Esophagus squamous epithelium (tissue), 5 donors: ENCODE data around the gene CHN2. TPM values are rescaled to one million over a fixed set of nuclear protein-coding genes. Genes with fewer than 3 reads are reported as not detected.
"Not testable (repeated sequence)": the region's sequence is repeated elsewhere in the genome, so short reads cannot be mapped to it uniquely, and the experiment has no call there.

Experiments
- DNase-seq: peaks from one replicate; lab custom pipeline; 2025; lab: John Stamatoyannopoulos, UW
- H3K27ac ChIP-seq, 4 donors: fragments of 200-600 bp; sonication (generic); one replicate each; pipeline ENCODE4 v1.5.1; 2016 to 2019; ENCODE audit warnings: mild to moderate bottlenecking in 1 of 4
- H3K27me3 ChIP-seq, 4 donors: fragments of 200-600 bp; sonication (generic); 1 replicate in 3 of 4; 2 replicates in 1 of 4; pipeline versions ENCODE4 v1.5.1 to v1.6.0; 2017 to 2021; ENCODE audit warnings: antibody characterized with exemption in 1 of 4
- H3K36me3 ChIP-seq, 3 donors: fragments of 200-600 bp; sonication (generic); one replicate each; pipeline ENCODE4 v1.5.1; 2016 to 2019
- H3K4me1 ChIP-seq, 3 donors: fragments of 200-600 bp; sonication (generic); one replicate each; pipeline ENCODE4 v1.5.1; 2017 to 2019
- H3K4me3 ChIP-seq, 4 donors: fragments of 200-600 bp; sonication (generic); 1 replicate in 3 of 4; 2 replicates in 1 of 4; pipeline ENCODE4 v1.5.1; 2016 to 2019; ENCODE audit warnings: mild to moderate bottlenecking in 2 of 4, moderate library complexity in 1 of 4
- H3K9me3 ChIP-seq, 3 donors: fragments of 200-600 bp; sonication (generic); one replicate each; pipeline ENCODE4 v1.5.1; 2016 to 2019
- POLR2A ChIP-seq, 4 donors: fragments of 450-650 bp; IDR thresholded peaks; one replicate each; pipeline ENCODE4 v1.6.1; 2017; ENCODE audit warnings: antibody characterized with exemption in 4 of 4, mild to moderate bottlenecking in 4 of 4, moderate library complexity in 3 of 4
- WGBS, 2 donors: methylation state at CpG; one replicate each; pipeline ENCODE4 v1.1.5; 2018; 5-methylcytosine and 5-hydroxymethylcytosine counted together
- intact Hi-C: fragments of 100-400 bp; cut with DNase I; formaldehyde crosslinking; loops from one replicate; pipeline ENCODE4 v1.15.0; 2022
- total RNA-seq, 4 donors: library from RNA; depleted of rRNA; stranded (reverse); fragments of >200 nt; gene quantifications; one replicate each; pipeline ENCODE4 v1.1.0, GENCODE V29; 2016
- TF ChIP-seq, protein P1 (sequence below), 6 experiments: fragments of 450-650 bp in 4 of 6; fragments of 200-600 bp in 2 of 6; sonication (generic) in 2 of 6; IDR thresholded peaks; one replicate each; pipeline ENCODE4 v1.5.1; 2016 to 2019; ENCODE audit warnings: antibody characterized with exemption in 6 of 6, mild to moderate bottlenecking in 4 of 6, moderate library complexity in 4 of 6
- donor health status: DM: yes; HTN: yes; CAD: no.

CHN2 gene
- total RNA-seq, 4 donors from 2014 or later: 0.08 to 8.6 (median 1.7) TPM

DNA sequence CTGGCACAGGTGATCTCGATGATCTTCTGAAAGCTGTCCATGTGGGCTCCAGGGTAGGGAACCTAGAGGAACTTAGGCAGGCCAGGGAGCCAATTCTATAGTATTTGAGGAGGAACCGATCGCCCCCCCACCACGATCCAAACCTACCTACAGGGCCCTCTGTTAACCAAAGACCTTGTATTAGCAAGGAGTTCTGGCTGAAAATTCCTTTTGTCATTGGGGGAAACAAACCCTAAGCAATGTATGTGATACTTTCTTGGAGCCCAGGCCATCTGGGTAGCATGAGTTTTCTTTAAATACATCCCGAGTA lies 62.1 kb downstream of the CHN2 start:
- Histone ChIP-seq H3K27me3 (no peaks in the 10 kb centered on the region), H3K27ac (no peak overlapping the region), H3K4me3 (no peak overlapping the region), H3K9me3 (no peaks in the 10 kb centered on the region), H3K36me3 (no peaks in the 10 kb centered on the region), H3K4me1 (peaks cover 0 to 22% (median 0%) of the 10 kb centered on the region in 3 donors)
- intact Hi-C loops: no loop called here
- DNase-seq: no peak
- WGBS, 2 donors: 70 to 88% methylated on average over 4 of the region's 5 CpGs
- TF ChIP-seq POLR2A (IDR thresholded peaks at IDR 0.05): no peak
- TF ChIP-seq, protein P1, sequence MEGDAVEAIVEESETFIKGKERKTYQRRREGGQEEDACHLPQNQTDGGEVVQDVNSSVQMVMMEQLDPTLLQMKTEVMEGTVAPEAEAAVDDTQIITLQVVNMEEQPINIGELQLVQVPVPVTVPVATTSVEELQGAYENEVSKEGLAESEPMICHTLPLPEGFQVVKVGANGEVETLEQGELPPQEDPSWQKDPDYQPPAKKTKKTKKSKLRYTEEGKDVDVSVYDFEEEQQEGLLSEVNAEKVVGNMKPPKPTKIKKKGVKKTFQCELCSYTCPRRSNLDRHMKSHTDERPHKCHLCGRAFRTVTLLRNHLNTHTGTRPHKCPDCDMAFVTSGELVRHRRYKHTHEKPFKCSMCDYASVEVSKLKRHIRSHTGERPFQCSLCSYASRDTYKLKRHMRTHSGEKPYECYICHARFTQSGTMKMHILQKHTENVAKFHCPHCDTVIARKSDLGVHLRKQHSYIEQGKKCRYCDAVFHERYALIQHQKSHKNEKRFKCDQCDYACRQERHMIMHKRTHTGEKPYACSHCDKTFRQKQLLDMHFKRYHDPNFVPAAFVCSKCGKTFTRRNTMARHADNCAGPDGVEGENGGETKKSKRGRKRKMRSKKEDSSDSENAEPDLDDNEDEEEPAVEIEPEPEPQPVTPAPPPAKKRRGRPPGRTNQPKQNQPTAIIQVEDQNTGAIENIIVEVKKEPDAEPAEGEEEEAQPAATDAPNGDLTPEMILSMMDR (IDR thresholded peaks at IDR 0.05): no peak

DNA sequence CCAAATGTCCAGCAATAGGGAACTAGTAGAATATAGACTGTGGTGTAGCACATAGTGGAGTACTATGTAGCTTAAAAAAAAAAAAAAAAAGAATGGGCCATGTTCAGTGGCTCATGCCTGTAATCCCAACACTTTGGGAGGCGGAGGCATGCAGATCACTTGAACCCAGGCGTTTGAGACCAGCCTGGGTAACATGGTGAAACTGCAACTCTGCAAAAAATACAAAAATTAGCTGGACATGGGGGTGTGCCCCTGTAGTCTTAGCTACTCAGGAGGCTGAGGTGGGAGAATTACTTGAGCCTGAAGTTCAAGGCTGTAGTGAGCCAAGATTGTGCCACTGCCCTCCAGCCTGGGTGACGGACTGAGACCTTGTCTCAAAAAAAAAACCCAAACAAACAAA lies 64.4 kb downstream of the CHN2 start:
- intact Hi-C loops: no loop called here
- whole genome bisulfite sequencing, 2 donors: 90 to 93% methylated on average over 3 of the region's 3 CpGs

GRCh38 chr7:29262191-29262917 lies 67.8 kb downstream of the CHN2 start:
- peaks cover 0 to 10% (median 9%) of the 10 kb centered on the region in 3 donors for H3K4me1 ChIP-seq
- no peaks in the 10 kb centered on the region for H3K36me3 ChIP-seq
- no peak for DNase-seq
- no peaks in the 10 kb centered on the region for H3K27me3 ChIP-seq
- WGBS, 2 donors: 79 to 87% methylated on average over 2 of the region's 2 CpGs
- TF ChIP-seq, protein P1 (IDR thresholded peaks at IDR 0.05): no peak
- TF ChIP-seq POLR2A (IDR thresholded peaks at IDR 0.05): no peak
- H3K4me3 ChIP-seq: no peak overlapping the region
- H3K9me3 ChIP-seq: no peaks in the 10 kb centered on the region
- intact Hi-C loops: no loop called here
- no peak overlapping the region for H3K27ac ChIP-seq

More for the DNA sequence above, 64.4 kb downstream of the CHN2 start:
- TF ChIP-seq POLR2A (IDR thresholded peaks at IDR 0.05): no peak
- no peaks in the 10 kb centered on the region for H3K27me3 ChIP-seq
- H3K4me3 ChIP-seq: no peak overlapping the region
- H3K27ac ChIP-seq: no peak overlapping the region
- no peaks in the 10 kb centered on the region for H3K9me3 ChIP-seq
- no peak for DNase-seq
- no peaks in the 10 kb centered on the region for H3K36me3 ChIP-seq
- peaks cover 0 to 22% (median 0%) of the 10 kb centered on the region in 3 donors for H3K4me1 ChIP-seq

GRCh38 chr7:29263601-29264207 lies 69.1 kb downstream of the CHN2 start:
- WGBS, 2 donors: no CpG with 5 or more reads among the region's 44 CpGs
- DNase-seq, H3K27ac ChIP-seq, H3K9me3 ChIP-seq, H3K4me1 ChIP-seq, H3K27me3 ChIP-seq, intact Hi-C loops, H3K4me3 ChIP-seq, H3K36me3 ChIP-seq: not testable (repeated sequence)

DNA sequence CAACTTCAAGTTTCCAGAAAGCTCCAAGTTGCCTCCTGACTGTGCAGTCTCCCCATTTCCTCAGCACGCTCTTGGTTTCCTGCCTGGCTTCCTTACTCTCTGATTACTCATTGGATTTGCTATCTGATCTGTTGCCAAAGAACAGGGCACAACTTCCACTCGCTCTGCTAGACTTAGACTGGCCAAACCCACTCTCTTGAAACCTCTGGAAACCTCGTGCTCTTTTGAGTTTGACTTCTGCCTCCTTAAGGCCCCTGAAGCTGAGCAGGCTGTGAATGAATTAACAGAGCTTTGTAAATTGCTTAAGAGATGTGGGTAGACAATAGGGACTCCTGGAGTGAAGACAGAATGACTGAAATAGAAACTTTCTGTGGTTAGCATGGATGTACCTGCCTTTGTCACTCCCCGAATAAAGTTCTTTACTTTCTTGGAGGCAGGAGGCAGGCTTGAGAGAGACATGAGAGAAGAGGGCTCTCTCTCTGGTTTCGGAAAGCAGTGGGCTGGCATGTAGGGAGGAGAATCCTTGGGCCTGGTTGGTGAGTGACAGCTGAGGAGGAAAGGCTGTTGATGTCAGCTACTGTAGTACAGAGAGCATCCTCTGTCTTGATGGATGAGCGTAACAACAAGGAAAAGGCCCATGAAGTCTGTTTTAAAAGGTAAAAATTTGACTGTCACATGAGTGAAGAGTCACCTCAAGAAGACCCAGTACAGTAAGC lies 70.8 kb downstream of the CHN2 start:
- Histone ChIP-seq H3K9me3 (no peaks in the 10 kb centered on the region), H3K27me3 (no peaks in the 10 kb centered on the region), H3K27ac (peak overlapping the region in 1 of 4 donors; percentile 0), H3K4me1 (peaks cover 0 to 10% (median 9%) of the 10 kb centered on the region in 3 donors), H3K36me3 (no peaks in the 10 kb centered on the region), H3K4me3 (no peak overlapping the region)
- WGBS, 2 donors: 47 to 55% methylated on average over 6 of the region's 6 CpGs
- TF ChIP-seq POLR2A (IDR thresholded peaks at IDR 0.05): no peak
- TF ChIP-seq, protein P1 (IDR thresholded peaks at IDR 0.05): no peak
- no peak for DNase-seq
- intact Hi-C loops: no loop called here

DNA sequence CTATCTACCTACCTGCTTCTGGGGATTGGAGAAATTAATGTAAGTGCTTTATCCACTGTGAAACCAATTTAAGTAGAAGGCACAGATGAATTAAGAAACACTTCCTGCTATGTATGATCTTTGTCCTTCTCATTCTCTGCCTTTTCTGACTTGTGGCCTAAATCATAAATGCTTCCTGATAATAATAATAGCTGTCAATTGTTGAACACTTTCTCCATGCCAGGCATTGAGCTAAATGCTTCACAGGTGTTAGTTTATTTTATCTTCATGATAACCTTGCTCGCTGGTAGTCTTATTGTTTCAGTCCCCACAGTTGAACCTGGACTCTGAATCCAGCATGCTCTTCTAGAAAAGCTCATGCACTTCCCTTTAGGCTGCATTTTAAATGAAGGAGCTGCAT lies 75.4 kb downstream of the CHN2 start:
- intact Hi-C loops: no loop called here
- WGBS, 2 donors: 71 to 100% methylated on average over 1 of the region's 1 CpG
- DNase-seq: no peak
- no peaks in the 10 kb centered on the region for H3K27me3 ChIP-seq
- no peaks in the 10 kb centered on the region for H3K9me3 ChIP-seq
- H3K36me3 ChIP-seq: no peaks in the 10 kb centered on the region
- H3K4me3 ChIP-seq: no peak overlapping the region
- TF ChIP-seq POLR2A (IDR thresholded peaks at IDR 0.05): no peak
- TF ChIP-seq, protein P1 (IDR thresholded peaks at IDR 0.05): no peak
- H3K4me1 ChIP-seq: peaks cover 0 to 13% (median 7%) of the 10 kb centered on the region in 3 donors
- no peak overlapping the region for H3K27ac ChIP-seq
